Tibial nerve (tissue), 4 donors: Measurements from ENCODE around the gene CD72.
"Not testable (repeated sequence)": the region's sequence is repeated elsewhere in the genome, so short reads cannot be mapped to it uniquely, and the experiment has no call there.

ENCODE experiments used
- EP300 ChIP-seq, 2 donors: sonication (generic); formaldehyde crosslinking; IDR thresholded peaks; one replicate each; pipeline ENCODE4 v1.6.1; 2017; ENCODE audit warnings: antibody characterized with exemption in 2 of 2, mild to moderate bottlenecking in 1 of 2
- POLR2A ChIP-seq, 2 donors: fragments of 450-650 bp; IDR thresholded peaks; one replicate each; pipeline ENCODE4 v1.6.1; 2017; ENCODE audit warnings: antibody characterized with exemption in 2 of 2, mild to moderate bottlenecking in 2 of 2, moderate library complexity in 2 of 2
- TF ChIP-seq, protein P1 (sequence below), 5 experiments: fragments of 200-600 bp in 3 of 5; fragments of 450-650 bp in 2 of 5; sonication (generic) in 3 of 5; IDR thresholded peaks; one replicate each; pipeline ENCODE4 v1.5.1; 2016 to 2019; ENCODE audit warnings: antibody characterized with exemption in 5 of 5, mild to moderate bottlenecking in 3 of 5, moderate library complexity in 2 of 5

DNA sequence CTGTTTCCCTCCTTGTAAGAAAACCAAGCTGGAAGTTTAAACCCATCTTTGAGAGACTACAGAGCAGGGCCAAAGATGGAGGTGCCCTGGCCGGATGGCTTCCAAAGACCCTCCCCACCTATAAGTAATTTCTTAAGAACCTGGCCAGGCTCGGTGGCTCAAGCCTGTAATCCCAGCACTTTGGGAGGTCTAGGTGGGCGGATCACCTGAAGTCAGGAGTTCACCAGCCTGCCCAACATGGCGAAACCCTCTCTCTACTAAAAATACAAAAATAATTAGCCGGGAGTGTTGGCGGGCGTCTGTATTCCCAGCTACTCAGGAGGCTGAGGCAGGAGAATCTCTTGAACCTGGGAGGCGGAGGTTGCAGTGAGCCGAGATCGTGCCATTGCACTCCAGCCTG is 27.5 kb upstream of the CD72 start:
- TF ChIP-seq, protein P1, sequence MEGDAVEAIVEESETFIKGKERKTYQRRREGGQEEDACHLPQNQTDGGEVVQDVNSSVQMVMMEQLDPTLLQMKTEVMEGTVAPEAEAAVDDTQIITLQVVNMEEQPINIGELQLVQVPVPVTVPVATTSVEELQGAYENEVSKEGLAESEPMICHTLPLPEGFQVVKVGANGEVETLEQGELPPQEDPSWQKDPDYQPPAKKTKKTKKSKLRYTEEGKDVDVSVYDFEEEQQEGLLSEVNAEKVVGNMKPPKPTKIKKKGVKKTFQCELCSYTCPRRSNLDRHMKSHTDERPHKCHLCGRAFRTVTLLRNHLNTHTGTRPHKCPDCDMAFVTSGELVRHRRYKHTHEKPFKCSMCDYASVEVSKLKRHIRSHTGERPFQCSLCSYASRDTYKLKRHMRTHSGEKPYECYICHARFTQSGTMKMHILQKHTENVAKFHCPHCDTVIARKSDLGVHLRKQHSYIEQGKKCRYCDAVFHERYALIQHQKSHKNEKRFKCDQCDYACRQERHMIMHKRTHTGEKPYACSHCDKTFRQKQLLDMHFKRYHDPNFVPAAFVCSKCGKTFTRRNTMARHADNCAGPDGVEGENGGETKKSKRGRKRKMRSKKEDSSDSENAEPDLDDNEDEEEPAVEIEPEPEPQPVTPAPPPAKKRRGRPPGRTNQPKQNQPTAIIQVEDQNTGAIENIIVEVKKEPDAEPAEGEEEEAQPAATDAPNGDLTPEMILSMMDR (IDR thresholded peaks at IDR 0.05) = not testable (repeated sequence)
- TF ChIP-seq EP300, POLR2A (IDR thresholded peaks at IDR 0.05): not testable (repeated sequence)
